NCI-H345 treated with DMSO at 0.1 percent for 48 hours (cell line): Measurements from ENCODE around the gene SERINC5.
"Not testable (repeated sequence)": the region's sequence is repeated elsewhere in the genome, so short reads cannot be mapped to it uniquely, and the experiment has no call there.

ENCODE experiments used
- DNase-seq: peaks from one replicate; lab custom pipeline; 2025; ENCODE audit not compliant: unreplicated experiment; lab: John Stamatoyannopoulos, UW

SERINC5 gene

DNA sequence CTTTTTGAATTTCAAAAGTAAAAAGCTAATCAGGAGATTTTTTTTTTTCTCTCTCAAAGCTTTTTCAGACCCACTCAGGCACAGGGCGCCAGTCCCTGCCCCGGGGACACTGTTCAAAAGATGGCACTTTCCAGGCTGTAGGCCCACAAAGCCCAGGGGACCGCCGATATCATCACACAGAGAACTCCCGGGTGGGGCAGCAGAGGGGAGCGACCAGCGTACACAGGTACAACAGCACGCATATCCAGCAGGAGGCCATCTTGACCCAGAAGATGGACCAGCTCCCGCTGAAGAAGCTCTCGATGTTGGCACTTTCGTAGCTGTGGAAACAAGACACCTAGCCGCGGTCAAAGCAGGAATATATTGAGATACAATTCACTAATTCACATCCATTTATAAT, 112.4 kb downstream of the SERINC5 start:
- no peak for DNase-seq

- DNase-seq = no peak
Observed at GRCh38 chr5:80142996-80143395, 112.9 kb downstream of the SERINC5 start.

- DNase-seq = no peak
Observed at GRCh38 chr5:80141681-80142080, 114.2 kb downstream of the SERINC5 start.

- no peak for DNase-seq
Observed at GRCh38 chr5:80141147-80141671, 114.6 kb downstream of the SERINC5 start.

DNA sequence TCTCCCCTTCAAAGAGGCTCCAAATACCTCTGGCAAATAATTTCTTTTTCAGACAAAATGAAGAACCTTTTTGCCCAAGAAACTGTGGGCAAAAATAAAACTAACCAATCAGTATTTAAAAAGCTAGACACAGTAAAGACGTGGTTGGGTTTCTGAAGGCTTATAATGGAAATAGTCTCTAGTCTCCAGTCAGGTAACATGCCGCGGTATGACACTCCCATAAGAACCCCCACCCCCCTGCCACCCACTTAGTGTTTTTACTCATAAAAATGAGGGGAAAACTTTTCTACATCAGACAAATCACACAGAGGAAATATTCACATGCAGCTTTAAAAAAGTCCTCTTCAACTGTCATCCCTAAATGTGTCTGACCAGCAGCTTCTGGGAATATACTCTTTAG, 115.4 kb downstream of the SERINC5 start:
- no peak for DNase-seq

DNA sequence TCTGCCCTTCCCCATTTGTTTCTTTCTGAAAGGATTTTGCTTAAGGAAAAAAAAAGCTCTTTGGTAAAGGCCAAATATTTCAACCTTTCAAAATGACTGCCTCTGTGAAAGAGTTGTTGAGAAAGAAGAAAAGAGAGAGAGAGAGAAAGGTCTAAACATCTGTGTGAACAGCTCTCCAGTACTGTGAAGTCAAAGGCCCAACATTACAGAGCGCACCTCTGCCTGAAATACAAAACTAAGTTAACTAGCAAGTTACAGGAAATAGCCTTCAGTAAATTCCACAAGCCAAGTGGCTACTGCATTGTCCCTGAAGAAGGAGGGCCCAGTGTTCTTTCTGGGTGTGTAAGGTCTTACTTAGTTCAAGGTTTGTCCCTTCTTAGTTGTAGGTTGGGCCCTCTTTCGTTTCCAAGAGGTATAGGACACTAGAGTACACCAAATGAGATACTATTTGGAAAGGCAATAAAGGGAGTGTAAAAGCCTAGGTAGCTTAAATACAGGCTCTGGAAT, 116.3 kb downstream of the SERINC5 start:
- DNase-seq = no peak

DNA sequence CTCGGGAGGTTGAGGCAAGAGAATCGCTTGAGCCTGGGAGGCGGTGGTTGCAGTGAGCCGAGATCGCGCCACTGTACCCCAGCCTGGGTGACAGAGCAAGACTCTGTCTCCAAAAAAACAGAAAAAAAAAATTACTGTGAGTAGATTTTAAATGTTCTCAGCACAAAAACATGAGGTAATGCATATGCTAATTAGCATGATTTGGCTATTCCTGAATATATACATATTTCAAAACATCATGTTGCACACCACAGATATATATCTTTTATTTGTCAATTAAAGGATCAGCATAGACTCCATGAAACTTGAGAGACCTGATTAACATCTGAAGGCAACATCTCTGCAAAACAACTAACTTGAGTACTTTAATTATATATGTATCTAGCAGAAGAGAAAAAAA, 117.4 kb downstream of the SERINC5 start:
- DNase-seq = no peak

- not testable (repeated sequence) for DNase-seq
Observed at GRCh38 chr5:80136798-80137197, 119.0 kb downstream of the SERINC5 start.

DNA sequence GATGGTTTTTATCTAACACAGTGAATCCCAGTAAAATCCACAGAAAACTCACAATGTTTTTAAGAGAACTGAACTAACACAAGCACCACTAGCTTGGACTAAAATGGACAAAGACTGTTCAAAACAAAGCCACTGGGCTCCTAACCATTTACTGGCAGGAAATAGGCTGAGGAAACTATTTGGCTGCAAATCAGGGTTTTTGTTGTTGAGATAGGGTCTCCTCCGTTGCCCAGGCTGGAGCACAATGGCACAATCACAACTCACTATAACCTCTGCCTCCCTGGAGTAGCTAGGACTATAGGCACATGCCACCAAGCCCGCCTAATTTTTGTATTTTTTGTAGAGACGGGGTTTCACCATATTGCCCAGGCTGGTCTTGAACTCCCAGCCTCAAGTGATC, 121.0 kb downstream of the SERINC5 start:
- no peak for DNase-seq

DNA sequence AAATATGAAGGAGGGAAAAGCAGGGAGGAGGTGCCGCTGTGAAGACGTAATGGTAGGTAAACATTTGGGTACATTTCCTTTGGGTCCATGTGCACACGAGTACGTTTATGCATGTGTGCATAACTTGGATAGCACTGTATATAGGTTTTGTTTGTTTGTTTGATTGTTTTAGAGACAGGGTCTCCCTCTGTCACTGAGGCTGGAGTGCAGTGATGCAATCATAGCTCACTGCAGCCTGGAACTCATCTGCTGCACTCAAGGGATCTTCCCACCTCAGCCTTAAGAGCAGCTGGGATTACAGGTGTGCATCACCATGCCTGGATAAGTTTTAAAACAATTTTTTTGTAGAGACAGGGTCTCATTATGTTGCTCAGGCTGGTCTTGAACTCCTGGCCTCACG, 126.7 kb downstream of the SERINC5 start:
- DNase-seq = no peak

GRCh38 chr5:80128141-80128540, 127.7 kb downstream of the SERINC5 start:
- no peak for DNase-seq

- DNase-seq = no peak
Observed at GRCh38 chr5:80127116-80127552, 128.7 kb downstream of the SERINC5 start.

DNA sequence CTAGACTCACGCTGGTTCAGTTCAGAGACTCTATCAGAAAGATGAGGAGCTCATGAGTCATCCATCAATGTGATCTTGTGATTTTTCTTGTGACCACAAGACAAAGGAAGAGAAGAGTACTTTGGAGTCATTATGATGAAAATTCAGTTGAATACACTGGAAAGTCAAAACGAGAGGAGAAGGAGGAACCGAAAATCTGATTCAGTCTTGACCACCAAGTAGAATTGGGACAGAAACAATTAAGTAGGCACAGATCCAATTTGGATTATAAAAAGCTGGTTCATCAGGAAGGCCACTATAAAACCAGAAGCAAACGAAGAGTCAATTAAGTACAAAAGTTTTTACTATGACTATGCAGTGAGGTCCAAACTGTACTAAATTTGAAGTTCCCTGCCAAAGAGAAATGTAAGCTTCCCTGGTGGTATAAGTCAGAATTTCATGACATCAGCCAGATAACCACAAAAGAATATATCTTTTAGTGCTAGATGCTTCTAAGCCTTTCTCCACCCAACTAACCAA, 129.8 kb downstream of the SERINC5 start:
- DNase-seq = no peak

DNA sequence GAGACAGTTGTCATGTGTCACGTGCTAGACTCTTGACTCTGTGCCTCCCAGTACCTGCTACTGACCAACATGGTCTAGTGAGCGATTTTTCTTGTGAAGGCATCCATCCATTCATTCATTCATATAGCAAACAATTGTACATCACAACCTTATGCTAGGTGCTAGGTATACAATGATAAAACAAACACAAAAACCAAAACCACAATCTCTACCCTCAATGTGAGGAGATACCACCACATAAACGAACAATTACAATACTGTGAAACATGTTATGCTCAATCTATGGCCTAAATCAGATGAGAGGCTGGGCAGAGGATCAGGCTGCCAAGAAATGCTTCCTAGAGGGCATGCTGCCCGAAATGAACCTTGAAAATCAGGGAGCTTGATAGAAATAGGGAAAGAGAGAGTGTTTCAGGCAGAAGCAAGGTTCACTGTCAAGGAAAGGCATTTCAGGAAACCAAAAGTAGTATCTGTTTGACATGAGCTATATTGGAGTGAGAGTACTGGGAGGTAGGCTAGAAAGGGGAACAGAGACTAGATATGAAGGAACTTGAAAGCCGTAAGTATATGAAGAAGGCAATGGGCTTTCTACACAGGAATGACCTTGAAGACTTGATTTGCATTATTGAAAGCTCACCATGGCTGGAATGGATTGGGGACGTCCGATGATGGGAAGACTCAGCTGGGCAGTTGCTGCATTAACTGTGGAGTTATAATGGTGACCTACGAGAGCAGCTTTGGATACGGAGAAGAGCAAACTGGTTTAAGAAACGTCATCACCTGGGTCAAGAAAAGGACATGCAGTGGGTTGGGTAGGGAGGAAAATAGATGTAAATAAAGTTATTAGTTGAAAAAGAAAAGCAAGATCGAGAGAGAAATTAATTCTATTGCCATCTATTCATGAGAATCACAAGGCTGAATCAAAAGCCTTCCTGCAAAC, 130.6 kb downstream of the SERINC5 start:
- DNase-seq = no peak

- DNase-seq = no peak
Observed at GRCh38 chr5:80124121-80124918, 131.5 kb downstream of the SERINC5 start.

DNA sequence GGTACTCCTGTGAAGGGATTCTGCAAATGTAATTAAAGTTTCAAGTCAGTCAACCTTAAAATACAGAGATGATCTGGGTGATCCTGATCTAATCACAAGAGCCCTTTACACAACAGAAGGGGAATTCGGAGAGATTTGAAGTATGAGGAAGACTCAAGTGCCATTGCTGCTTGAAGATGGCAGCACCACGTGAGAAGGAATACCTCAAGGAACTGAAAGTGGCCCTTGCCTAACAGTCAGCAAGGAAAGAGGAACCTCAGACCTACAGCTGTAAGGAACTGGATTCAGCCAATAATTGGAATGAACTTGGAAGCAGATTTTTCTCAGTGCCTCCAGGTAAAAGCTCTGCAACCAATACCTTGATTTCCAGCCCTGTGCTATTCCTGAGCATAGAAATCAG, 133.3 kb downstream of the SERINC5 start:
- no peak for DNase-seq

DNA sequence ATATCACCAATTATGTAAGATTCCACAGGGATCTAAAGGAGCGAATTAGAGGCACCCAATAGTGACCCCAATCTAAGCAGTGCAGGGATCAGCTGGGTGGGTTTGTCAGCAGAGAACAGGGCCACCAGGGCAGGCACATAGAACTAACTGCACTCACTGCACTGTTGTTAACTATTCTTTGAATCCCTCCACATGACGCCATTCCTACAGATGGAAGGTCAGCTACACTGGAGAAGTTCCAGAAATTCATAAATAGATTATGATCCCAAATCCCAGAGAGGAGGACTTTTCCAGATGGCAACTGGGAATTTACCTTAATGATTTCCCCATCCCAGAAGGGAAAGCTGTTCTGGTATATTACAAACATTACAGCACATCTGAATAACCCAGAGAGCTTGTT, 136.5 kb downstream of the SERINC5 start:
- DNase-seq = no peak

GRCh38 chr5:80117446-80117845, 138.4 kb downstream of the SERINC5 start:
- no peak for DNase-seq

GRCh38 chr5:80116465-80116864, 139.4 kb downstream of the SERINC5 start:
- DNase-seq = no peak

GRCh38 chr5:80116000-80116399, 139.8 kb downstream of the SERINC5 start:
- no peak for DNase-seq

DNA sequence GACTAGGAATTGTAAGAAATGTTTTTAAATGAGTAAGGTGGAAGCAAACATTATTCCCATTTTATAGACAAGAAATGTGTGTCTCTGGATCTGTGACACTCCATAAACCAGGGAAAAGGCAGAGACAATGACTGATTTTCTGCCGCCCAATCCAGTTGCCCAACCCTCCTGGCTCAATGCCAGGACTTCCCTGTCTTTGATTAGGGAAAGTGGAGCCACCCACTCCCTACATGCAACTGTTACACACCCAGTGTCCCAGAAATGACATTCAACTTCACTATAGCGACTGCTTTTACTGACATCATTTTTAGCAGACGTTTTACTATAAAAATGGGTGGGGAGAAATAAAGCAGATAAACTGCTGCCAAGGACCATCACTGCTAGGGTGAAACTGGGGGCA, 141.0 kb downstream of the SERINC5 start:
- DNase-seq = no peak
